Mucosa of descending colon (tissue), 3 donors: Measurements from ENCODE around the gene SPATC1L. TPM values are rescaled to one million over a fixed set of nuclear protein-coding genes. Genes with fewer than 3 reads are reported as not detected.
"Not testable (repeated sequence)": the region's sequence is repeated elsewhere in the genome, so short reads cannot be mapped to it uniquely, and the experiment has no call there.

ENCODE experiments used
- ATAC-seq: fragments of 200-7000 bp; cut with Tn5 transposase; one replicate; pipeline ENCODE4 v1.9.1; 2020; ENCODE audit warnings: mild to moderate bottlenecking, moderate library complexity
- DNase-seq, 3 donors: peaks; one replicate each; pipeline ENCODE4 v3.0.0-alpha.2; 2020
- H3K36me3 ChIP-seq: fragments of 200-600 bp; one replicate; pipeline ENCODE4 v1.8.0; 2021; ENCODE audit warnings: low read depth, mild to moderate bottlenecking
- H3K4me1 ChIP-seq: fragments of 200-600 bp; one replicate; pipeline ENCODE4 v1.8.0; 2021; ENCODE audit warnings: low read depth, mild to moderate bottlenecking
- H3K4me3 ChIP-seq: fragments of 200-600 bp; one replicate; pipeline ENCODE4 v1.8.0; 2021; ENCODE audit warnings: mild to moderate bottlenecking
- H3K9me3 ChIP-seq: fragments of 200-600 bp; one replicate; pipeline ENCODE4 v1.8.0; 2021; ENCODE audit warnings: mild to moderate bottlenecking
- CTCF ChIP-seq: fragments of 200-600 bp; IDR thresholded peaks from one replicate; pipeline ENCODE4 v1.8.0; 2022; ENCODE audit warnings: antibody characterized with exemption, mild to moderate bottlenecking
- intact Hi-C, 2 donors: fragments of 100-400 bp; cut with DNase I in 1 of 2; cut with micrococcal nuclease in 1 of 2; formaldehyde crosslinking; loops; one replicate each; pipeline versions ENCODE4 v1.11.0 to v1.11.1; 2022; cut with DNase I, micrococcal nuclease
- total RNA-seq, 3 donors: library from RNA; stranded (reverse); fragmentation: NEBNext Ultra II Directional in 2 of 3; extraction: Animal tissue kit (Norgen Biotek cat#: 25700) in 2 of 3; gene quantifications; one replicate each; pipeline versions ENCODE4 v1.2.1 to v1.2.4, GENCODE V29; 2021 to 2023
- donor health status: DM: no; HTN: no; CAD: no; lungs with moderate emphysema.
- donor health status: DM: no; HTN: no; CAD: no.
- donor health status: DM: no; HTN: yes; CAD: no.

The SPATC1L gene
- total RNA-seq, 3 donors from 2014 or later: 4.6 to 10.9 (median 4.6) TPM

- no peaks in the 10 kb centered on the region for H3K9me3 ChIP-seq
- no peaks in the 10 kb centered on the region for H3K36me3 ChIP-seq
- no peak overlapping the region for H3K4me3 ChIP-seq
- intact Hi-C loops: no loop called here
- DNase-seq (peak in 1 of 3 donors; percentile 27), ATAC-seq (peak; percentile 7)
- TF ChIP-seq CTCF: no peak
- peaks cover 18% of the 10 kb centered on the region for H3K4me1 ChIP-seq
Measured at GRCh38 chr21:46226920-46227599, 42.8 kb upstream of the SPATC1L start.

- no peak overlapping the region for H3K4me3 ChIP-seq
- H3K9me3 ChIP-seq: no peaks in the 10 kb centered on the region
- H3K36me3 ChIP-seq: no peaks in the 10 kb centered on the region
- no peak for ATAC-seq
- TF ChIP-seq CTCF: no peak
- peaks cover 18% of the 10 kb centered on the region for H3K4me1 ChIP-seq
- DNase-seq: no peak
- intact Hi-C loops: no loop called here
Measured at GRCh38 chr21:46226146-46226545, 41.9 kb upstream of the SPATC1L start.

GRCh38 chr21:46223661-46224060 lies 39.4 kb upstream of the SPATC1L start:
- DNase-seq, H3K4me3 ChIP-seq, H3K9me3 ChIP-seq, H3K36me3 ChIP-seq, intact Hi-C loops, ATAC-seq: not testable (repeated sequence)
- peaks cover 13% of the 10 kb centered on the region for H3K4me1 ChIP-seq

GRCh38 chr21:46223217-46223616 lies 39.0 kb upstream of the SPATC1L start:
- Histone ChIP-seq H3K36me3 (no peaks in the 10 kb centered on the region), H3K4me1 (peaks cover 13% of the 10 kb centered on the region), H3K9me3 (no peaks in the 10 kb centered on the region), H3K4me3 (no peak overlapping the region)
- TF ChIP-seq CTCF: no peak
- no peak for ATAC-seq
- no peak for DNase-seq
- intact Hi-C loops: no loop called here

- Histone ChIP-seq H3K4me3 (no peak overlapping the region), H3K36me3 (no peaks in the 10 kb centered on the region), H3K9me3 (no peaks in the 10 kb centered on the region), H3K4me1 (peaks cover 9% of the 10 kb centered on the region)
- no peak for TF ChIP-seq CTCF
- DNase-seq (no peak), ATAC-seq (no peak)
- intact Hi-C loops: no loop called here
Measured at GRCh38 chr21:46222436-46223116, 38.3 kb upstream of the SPATC1L start.

- DNase-seq (no peak), ATAC-seq (no peak)
- Histone ChIP-seq H3K36me3 (no peaks in the 10 kb centered on the region), H3K9me3 (no peaks in the 10 kb centered on the region), H3K4me3 (no peak overlapping the region), H3K4me1 (peaks cover 3% of the 10 kb centered on the region)
- intact Hi-C loops: no loop called here
- no peak for TF ChIP-seq CTCF
Measured at GRCh38 chr21:46221664-46222435, 37.6 kb upstream of the SPATC1L start.
